Measurements from ENCODE around the gene FLT3.
"Not testable (repeated sequence)": the region's sequence is repeated elsewhere in the genome, so short reads cannot be mapped to it uniquely, and the experiment has no call there.

Gene FLT3

DNA sequence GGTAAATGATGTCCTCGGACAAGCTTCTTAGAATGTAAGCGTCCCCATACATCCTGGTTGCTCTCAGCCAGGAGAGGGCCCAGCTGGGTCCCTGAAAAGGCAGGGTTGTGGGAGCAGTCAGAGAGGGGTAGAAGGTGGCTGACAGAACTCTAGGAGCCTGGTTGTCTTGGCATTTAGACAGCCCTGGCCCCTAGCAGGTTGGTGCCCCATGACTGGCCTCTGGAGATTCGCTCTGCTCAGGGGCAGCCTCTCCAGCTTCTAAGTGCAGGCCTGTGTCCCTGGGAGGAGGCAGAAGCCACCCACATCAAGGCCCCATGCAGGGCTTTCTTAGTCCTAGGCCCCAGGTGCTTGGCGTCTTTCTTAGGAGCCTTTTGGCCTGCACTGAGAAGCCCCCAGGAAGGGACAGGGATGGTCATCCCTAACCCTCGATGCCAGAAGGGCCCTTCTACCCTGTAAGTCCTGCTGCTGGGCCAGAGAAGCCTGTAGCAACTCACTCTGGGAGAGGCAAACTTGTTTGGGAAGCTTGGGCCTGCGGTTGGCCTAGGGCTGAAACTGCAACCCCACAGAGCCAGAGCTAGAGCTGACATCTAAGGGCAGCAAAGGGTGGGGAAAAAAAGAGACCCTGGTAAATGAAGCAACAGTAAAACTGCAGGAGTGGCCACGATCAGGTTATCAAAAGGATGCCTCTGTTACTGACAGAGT is 128.4 kb downstream of the FLT3 start:
- DNase-seq (ENCODE audit: low read depth) = no peak

DNA sequence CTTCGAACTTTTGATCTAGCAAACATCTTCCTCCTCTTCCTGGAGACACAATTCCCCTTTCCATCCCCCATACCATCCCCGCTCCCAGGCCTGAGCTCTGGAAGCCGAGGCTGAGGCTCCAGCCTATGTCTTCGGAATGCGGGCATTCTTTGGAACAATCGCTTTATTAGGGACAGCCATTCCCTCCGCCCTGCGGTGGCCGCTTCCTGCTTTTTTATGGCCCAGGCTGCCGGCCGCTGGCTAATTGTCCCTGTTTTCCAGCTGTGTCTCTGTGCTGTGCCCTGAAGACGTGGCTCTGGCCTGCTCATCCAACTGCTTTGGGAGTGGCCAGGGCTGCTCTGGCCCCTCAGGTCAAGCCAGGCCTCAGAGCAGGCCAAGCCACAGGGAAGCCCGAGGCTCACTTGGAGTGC is 129.1 kb downstream of the FLT3 start:
- no peak for DNase-seq (ENCODE audit: low read depth)

DNA sequence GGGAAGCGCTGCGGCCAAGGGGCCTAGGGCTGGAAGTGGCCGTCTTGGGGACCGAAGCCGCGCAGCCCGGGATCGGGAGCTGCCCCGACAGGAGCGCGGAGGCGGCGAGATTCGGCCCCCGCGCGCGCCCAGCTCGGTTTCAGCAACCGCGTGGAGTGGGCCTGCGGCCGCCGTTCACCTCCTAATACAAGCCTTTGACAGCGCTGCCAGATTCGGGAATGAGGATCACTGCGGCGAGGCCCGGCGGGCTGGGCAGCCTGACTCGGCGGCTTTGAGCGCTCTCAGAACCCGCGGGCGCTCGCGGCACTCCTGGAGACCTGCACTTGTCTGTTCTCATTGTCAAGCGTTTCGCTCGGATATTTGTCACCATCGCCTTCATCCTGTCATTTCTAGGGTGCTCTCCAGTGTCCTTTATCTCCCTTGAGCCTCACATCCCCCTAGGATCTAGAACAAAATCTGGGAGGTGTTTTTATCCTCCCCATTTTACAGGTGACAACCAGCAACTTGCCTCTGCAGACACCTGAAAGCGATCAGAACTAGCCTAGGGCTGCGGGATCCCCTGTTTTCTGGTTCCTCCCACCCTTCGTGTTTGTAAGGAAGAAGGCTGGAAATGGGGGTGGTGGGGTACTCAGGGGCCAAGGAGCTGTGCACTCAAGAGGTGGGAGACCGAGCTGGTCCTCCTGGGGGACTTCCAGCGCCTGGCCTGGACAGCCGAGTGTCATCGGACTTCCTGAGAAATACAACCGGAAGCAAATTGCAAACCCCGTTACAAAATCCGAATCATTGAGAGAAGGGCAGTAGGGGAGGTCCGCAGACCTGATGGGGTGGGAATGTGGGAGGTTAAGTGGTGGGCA is 129.8 kb downstream of the FLT3 start:
- no peak for DNase-seq (ENCODE audit: low read depth)

DNA sequence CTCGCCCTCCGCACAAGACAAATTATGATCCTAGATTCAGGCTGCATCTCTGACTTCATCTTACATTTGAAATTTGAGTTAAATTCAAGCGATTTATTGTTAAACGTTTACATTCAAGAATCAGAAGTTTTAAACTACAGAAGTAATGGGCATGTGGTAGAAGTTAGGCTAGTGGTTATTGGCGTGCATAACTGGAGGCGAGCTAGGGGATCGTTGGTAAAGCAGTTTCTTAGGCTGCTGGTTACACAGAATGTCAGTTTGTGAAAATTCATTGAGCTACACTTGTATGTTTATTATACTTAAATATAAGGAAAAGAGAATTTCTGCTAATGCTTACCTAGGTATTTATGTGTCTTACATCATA is 130.5 kb downstream of the FLT3 start:
- DNase-seq (ENCODE audit: low read depth) = no peak

DNA sequence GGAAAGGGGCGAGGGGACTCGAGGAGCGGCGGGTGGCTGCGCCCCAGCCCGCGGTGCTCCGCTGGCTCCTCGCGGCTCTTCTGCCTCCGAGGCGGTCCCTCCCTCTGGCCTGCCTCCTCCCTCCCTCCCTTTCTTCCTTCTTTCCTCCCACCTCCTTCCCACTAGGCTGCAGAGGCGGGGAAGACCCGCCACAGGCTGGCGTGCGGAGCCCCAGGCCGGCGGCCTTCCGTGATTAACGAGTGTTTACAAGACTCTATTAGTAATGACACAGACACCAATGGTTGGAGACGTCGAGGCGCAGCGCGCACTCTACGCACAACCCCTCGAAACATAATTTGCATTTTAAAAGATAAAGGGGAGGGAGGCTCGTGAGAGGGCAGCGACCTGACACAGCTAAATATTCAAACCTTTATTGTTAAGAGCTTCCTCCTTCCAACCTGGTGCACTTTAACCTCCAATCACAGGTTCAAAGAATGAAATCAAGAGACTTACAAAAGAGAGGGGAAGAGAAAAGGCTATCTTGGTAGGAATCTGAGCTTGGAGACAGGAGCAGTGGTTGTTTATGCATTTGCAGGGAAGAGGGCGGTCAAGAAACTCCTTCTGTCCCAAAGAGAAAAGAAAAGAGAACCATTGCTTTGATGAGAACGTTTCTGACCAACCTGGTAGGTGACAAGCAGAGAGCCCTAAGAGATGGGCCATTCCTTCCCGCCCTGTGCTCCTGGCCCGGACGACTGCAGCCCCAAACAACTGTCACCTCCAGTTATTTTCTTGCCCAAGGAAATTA is 131.1 kb downstream of the FLT3 start, which contains the start of gene CDX2:
Gene CDX2 (minus strand): TSS at position 234 of the 784 bp plus-strand sequence. CDS start 309 bp downstream, outside the sequence.
- DNase-seq (ENCODE audit: low read depth) = no peak

DNA sequence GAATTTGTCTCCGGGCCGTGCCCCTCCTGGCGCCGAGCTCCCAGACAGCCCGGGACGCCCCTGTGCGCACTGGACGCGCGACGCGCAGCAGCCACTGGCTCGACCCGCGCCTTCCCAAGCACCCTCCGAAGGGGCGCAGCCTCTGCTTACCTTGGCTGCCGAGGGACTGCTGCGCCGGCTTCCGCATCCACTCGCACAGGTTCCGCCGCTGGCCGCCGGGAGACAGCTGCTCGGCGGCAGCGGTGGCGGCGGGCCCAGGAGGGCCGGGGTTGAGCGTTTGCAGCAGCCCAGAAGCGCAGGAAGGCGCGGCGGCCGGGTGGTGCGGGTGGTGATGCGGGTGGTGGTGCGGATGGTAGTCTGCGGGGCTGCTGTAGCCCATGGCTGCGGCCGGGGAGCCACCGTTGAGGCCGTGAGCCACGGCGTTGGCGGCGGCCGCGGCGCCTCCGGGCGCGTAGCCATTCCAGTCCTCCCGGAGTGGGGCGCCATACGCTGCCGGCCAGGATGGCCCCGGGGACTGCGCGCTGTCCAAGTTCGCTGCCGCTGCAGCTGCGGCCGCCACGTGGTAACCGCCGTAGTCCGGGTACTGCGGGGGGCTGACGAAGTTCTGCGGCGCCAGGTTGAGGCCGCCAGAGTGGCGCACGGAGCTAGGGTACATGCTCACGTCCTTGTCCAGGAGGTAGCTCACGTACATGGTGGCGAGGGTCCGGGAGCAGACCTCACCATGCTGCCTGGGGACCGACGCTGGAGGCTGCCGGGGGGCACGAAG is 131.9 kb downstream of the FLT3 start:
- no peak for DNase-seq (ENCODE audit: low read depth)

DNA sequence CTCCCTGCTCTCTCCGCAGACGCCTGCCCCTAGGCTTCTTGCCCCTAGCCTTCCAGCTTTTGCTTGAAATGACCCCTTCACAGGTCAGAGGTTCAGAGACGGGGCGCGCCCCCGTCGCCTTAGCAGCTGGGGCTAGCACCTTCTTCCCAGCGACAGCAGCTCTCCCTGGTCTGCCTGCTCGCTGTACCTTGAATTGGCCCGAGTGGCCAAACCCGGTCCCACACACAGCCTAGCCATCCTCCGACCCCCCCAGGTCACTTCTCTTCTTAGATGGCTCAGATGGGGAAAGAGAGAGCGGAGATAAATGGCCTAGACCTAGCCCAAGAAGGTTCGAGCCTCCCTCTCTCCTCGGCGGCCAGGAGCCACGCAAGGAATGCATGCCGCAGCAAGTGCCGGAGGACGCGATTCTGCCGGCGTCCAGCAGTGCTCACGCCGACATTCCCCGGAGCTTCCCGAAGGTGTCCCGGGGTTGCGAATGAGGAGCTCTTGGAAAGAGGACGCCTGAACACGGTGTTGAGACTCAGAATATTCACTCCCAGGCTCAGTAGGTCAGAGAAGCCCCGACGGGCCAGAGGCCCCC is 132.6 kb downstream of the FLT3 start:
- no peak for DNase-seq (ENCODE audit: low read depth)

DNA sequence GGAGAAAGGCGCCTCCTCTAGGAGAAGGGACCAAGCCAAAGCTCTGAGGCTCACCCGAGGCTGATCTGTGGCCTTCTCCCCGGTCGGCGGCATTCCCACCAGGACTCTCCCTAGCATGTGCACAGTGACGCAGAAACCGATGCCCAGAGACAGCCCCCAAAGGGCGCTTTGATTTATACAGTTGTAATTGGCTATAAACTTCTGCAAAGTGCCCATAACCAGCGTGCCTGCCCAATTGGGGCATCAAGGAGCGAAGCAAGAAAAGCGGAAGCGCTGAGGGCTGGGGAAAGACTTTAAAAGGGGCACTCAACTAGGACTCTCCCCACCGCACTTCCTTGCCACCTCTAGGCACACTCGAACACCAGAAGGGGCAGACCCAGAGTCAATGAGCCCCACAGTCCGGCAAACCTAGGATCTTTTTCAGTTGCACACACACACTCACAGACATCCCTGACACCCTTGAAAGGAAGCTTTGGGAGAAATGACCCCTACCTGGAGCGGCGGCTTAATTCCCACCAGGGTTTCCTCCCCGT is 133.1 kb downstream of the FLT3 start:
- no peak for DNase-seq (ENCODE audit: low read depth)

DNA sequence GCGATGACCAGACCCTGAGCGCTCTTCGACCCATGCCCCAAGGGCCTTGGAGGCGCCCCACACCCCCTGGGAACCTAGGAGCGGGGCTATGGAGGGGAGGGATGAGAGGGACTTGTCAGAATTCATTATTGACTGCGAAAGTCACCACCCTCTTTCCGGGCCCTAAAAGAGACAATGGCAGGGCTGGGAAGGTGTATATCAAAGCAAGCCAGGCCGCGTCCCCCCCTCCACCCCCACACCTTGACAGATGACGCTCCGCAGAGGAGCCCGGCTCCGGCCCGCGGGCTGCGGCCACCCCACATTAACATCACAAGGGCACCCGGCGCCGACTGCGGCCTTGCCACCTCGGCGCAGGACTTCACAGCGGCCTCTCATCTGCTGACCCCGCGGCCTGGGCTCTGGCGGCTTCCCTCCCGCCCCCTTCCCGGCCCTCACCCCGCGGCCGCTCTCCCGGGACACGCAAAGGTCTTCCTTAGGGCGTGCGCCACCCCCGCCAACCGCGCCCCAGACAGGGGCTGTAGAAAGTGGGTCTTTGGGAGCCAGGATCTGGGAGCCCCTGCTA is 133.7 kb downstream of the FLT3 start:
- no peak for DNase-seq (ENCODE audit: low read depth)

DNA sequence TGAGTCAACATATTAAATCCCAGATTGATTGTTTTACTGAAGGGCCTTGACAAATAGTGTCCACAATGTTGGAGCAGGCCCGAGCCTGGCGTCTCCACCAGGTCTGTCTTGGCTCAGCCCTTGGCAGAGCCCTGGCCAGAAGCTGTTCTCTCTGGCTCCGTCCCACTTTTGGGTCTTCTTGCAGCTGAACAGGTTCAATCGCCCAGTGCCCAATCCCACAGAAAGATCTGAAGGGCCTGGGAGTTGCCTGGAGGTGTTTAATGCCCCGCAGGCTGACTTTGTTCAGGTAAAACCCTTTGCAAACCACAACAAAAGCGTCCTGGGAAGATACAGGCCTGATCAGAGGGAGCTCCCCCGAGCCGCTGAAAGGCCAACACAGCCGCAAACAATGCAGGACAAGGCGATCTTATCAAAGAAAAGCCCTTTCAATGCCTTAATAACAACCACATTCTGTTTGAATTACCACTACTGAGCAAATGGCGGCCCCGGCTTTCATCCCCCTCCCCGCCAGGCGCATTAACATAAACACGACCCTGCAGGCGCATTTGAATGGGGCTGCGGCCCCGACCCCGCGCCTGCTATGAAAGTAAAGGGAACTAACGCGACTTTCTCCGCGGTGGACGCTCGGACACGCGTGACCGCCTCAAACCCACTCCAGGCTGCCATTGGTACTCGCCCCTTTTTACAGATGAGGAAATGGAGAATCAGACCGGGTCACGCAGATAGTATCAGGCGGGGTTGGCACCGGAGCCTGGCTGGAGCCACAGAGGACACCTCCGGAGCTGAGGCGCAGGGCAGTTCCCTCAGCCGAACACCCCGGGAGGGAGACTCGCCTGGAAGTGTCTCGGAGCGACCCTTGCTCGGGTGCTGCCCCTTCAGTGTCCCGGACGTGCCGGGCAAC is 134.4 kb downstream of the FLT3 start:
- DNase-seq (ENCODE audit: low read depth) = no peak

DNA sequence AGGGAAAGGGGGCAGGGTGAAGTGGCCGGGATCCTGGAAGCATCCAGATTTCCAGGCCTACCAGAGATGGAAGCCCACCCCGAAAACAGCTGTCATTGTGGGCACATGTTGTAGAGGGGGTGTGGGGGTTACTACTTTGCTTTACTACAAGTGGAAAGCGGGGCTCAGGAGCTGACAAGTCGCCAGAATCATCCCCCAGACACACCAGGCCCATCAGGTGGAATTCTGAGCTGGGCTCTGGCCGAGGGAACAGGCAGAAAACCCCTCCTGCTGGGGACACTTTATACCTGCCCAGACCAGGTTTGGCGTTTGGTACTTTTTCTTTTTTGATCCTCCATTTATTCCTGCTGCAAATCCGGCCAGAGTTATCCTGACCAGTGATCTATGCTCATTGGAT is 135.0 kb downstream of the FLT3 start:
- no peak for DNase-seq (ENCODE audit: low read depth)

DNA sequence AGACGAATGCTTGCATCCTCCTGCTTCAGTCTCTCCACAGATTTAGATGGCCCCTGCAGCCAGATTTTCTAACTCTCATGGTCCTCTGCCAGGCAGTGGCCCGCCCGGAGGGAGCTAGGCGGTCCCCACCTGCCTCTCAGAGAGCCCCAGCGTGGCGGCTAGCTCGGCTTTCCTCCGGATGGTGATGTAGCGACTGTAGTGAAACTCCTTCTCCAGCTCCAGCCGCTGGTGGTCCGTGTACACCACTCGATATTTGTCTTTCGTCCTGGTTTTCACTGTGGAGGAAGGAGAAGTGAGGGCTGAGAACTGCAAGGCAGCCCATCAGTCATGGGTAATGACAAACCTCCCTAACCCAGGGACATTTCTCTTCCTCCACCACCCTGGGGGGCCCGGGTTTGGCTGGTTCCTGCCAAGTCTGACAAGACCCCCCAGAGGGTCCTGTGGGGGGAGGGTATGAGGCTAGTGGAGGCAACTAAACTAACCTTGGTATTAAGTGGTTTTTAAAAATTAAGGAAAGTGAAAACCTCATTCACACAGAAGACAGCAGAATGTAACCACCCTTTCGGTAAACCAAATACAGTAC is 135.5 kb downstream of the FLT3 start:
- DNase-seq (ENCODE audit: low read depth) = no peak

DNA sequence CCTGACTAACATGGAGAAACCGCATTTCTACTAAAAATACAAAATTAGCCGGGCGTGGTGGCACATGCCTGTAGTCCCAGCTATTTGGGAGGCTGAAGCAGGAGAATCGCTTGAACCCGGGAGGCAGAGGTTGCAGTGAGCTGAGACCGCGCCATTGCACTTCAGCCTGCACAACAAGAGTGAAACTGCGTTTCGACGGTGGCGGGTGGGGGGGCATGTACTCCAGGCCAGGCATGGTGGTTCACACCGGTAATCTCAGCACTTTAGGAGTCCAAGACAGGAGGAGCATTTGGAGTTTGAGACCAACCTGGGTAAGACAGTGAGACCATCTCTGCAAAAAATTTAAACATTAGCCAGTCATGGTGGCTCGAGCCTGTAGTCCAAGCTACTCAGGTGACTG is 136.2 kb downstream of the FLT3 start:
- DNase-seq (ENCODE audit: low read depth) = not testable (repeated sequence)

DNA sequence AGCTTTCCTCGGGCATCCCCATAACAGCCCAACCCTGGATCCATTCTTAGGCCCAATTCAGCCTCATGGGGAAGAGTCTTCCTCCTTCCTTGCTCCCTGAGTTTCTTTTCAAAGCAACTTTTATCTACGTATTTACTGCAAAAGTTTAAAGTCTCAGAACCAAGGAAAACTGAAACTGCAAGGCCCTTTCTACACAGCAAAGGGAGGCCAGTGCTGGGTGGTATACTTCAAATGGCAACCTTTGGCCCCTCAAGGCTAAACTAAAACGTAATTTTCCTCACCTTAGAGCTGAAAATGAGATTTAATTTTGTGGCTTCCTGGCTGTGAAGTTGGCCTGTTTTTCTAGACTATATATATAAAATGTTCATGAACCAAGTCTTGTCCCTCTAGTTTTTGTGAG is 136.9 kb downstream of the FLT3 start:
- no peak for DNase-seq (ENCODE audit: low read depth)

DNA sequence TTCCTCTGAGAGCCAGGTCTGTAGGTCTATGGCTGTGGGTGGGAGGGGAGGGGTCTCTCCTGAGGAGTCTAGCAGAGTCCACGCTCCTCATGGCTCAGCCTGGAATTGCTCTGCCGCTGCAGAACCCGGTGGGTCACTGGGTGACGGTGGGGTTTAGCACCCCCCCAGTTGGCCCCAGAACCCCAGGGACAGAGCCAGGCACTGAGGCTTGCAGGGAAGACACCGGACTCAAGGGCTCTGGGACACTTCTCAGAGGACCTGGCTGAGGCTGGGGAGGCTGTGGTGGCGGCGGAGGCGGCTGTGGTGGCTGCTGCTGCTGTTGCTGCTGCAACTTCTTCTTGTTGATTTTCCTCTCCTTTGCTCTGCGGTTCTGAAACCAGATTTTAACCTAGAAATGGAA is 137.4 kb downstream of the FLT3 start:
- no peak for DNase-seq (ENCODE audit: low read depth)

DNA sequence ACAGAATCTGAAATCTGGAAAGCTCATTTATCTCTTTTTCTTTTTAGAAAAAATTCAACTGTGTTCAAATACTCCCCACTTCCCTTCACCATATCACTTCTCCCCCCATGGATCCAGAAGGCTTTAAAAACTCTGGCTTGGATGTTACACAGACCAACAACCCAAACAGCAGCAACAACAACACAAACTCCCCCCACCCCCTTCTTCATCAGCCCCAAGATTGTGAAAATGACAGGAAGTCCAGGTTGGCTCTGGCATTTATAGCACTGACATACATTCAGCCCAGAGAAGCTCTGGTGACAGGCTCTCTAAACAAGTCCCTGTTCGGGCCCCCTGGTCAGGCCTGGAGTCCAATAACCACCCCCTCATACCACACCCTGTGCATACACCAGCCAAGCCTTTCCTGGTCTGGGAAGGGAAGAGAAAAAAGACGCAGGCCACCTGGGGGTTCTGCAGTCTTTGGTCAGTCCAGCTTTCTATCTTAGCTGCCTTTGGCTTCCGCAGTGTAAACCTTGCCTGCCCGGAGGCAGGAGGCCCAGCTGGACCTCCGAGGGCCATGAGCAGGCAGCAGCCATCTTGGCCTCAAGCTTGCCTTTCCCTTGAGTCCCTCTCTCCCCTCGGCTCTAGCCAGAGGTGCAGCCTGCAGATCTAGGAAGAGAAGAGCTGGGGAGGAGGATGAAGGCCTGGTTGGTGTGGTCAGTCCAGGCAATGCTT is 138.1 kb downstream of the FLT3 start:
- DNase-seq (ENCODE audit: low read depth) = no peak

DNA sequence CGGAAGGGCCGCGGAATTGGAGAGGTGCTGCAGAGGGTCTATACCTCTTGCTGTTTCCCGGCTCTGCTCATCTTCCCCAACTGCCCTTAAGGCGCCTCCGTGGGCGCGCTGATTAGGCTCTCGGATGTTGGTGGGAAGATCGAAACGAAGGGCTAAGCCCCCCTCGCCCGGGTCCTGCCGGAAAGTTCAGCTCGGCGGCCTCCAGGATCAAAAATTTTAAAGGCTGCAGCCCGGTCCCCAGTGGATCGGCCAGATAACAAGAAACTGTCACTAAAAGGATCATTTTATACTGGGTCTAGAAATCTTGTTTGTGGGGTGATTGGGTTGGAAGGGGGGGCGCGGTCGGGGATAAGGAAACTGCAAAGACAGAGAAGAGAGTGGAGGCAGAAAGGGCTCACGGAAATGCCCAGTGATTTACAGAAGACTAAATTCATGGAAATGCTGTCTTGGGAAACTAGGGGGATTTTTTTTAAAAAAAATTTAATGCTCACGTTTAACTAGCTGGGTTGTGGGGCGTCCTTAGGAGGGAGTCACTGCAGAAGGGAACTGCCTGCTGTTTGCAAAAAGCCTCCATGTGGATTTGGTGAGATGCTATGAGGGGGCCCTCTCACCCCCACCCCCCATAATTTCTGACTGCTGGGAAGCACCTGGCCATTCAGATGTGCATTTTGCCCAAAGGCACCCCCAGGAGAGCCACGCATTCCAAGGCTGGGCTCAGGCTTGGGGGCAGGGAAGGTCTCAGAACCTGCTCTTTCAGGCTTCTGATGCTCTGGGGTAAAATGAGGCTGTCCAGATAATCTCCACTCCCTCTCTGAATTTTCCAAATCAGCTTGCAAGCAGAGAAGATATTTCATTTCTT is 138.9 kb downstream of the FLT3 start:
- DNase-seq (ENCODE audit: low read depth) = no peak

Data from fibroblast of gingiva (primary cell).